HepG2 (cell line): Measurements from ENCODE around the gene ASB9. TPM values are rescaled to one million over a fixed set of nuclear protein-coding genes. Genes with fewer than 3 reads are reported as not detected.

Source experiments
- KDM1A ChIP-seq: IDR thresholded peaks from 2 replicates; pipeline ENCODE4 v1.6.1; 2016; ENCODE audit warnings: missing compliant biosample characterization
- KDM6A ChIP-seq: IDR thresholded peaks from 2 replicates; pipeline ENCODE4 v1.6.1; 2016; ENCODE audit warnings: low read depth
- MAFG ChIP-seq: sonication (generic); formaldehyde crosslinking; IDR thresholded peaks from 2 replicates; pipeline ENCODE4 v1.5.1; 2020; ENCODE audit warnings: mild to moderate bottlenecking, missing genetic modification reagents
- MLX ChIP-seq: IDR thresholded peaks from 2 replicates; pipeline ENCODE4 v1.6.1; 2016
- MXI1 ChIP-seq: IDR thresholded peaks from 3 replicates; pipeline ENCODE4 v1.6.1; 2012; ENCODE audit warnings: low read depth, low read length, inconsistent platforms, borderline replicate concordance
- NFKBIZ ChIP-seq: IDR thresholded peaks from 2 replicates; pipeline ENCODE4 v1.6.1; 2018; ENCODE audit warnings: missing genetic modification reagents, missing compliant biosample characterization
- RFX3 ChIP-seq: IDR thresholded peaks from 2 replicates; pipeline ENCODE4 v1.6.1; 2016; ENCODE audit warnings: missing biosample characterization, missing genetic modification reagents
- STAT5B ChIP-seq: sonication (generic); formaldehyde crosslinking; IDR thresholded peaks from 2 replicates; pipeline ENCODE4 v1.4.0; 2020; ENCODE audit warnings: missing genetic modification reagents
- ZEB1 ChIP-seq: IDR thresholded peaks from 2 replicates; pipeline ENCODE4 v1.6.1; 2012; ENCODE audit warnings: mild to moderate bottlenecking, low read depth, inconsistent platforms; ENCODE audit not compliant: insufficient replicate concordance
- ZHX2 ChIP-seq, 2 experiments: sonication (generic) in 1 of 2; formaldehyde crosslinking in 1 of 2; IDR thresholded peaks; 2 replicates each; pipeline versions ENCODE4 v1.6.1 to v1.9.0; 2014 to 2022; ENCODE audit warnings: antibody characterized with exemption in 1 of 2, borderline replicate concordance in 1 of 2, inconsistent platforms in 1 of 2, low read depth in 1 of 2, missing genetic modification reagents in 1 of 2
- ZNF10 ChIP-seq: sonication (generic); formaldehyde crosslinking; IDR thresholded peaks from 2 replicates; pipeline ENCODE4 v1.4.0; 2020; ENCODE audit warnings: mild to moderate bottlenecking, low read depth, missing genetic modification reagents, borderline replicate concordance
- ZNF230 ChIP-seq: sonication (generic); formaldehyde crosslinking; IDR thresholded peaks from 2 replicates; pipeline ENCODE4 v1.4.0; 2020; ENCODE audit warnings: mild to moderate bottlenecking, missing genetic modification reagents
- ZNF24 ChIP-seq: fragments of 450-650 bp; IDR thresholded peaks from 2 replicates; pipeline ENCODE4 v1.6.1; 2017; ENCODE audit warnings: antibody characterized with exemption, mild to moderate bottlenecking
- ZNF512 ChIP-seq: sonication (generic); formaldehyde crosslinking; IDR thresholded peaks from 2 replicates; pipeline ENCODE4 v1.4.0; 2020; ENCODE audit warnings: mild to moderate bottlenecking, missing genetic modification reagents
- ZNF558 ChIP-seq: sonication (generic); formaldehyde crosslinking; IDR thresholded peaks from 2 replicates; pipeline ENCODE4 v1.9.0; 2022; ENCODE audit warnings: mild to moderate bottlenecking, missing genetic modification reagents, borderline replicate concordance
- ZNF674 ChIP-seq: sonication (generic); formaldehyde crosslinking; IDR thresholded peaks from 2 replicates; pipeline ENCODE4 v1.5.0; 2020; ENCODE audit warnings: low read depth, mild to moderate bottlenecking, missing genetic modification reagents
- polyA plus RNA-seq, 8 experiments: library from polyadenylated mRNA; depleted of rRNA in 3 of 8; stranded (reverse) in 7 of 8; unstranded in 1 of 8; fragments of >200 nt; fragmentation: Illumina TruSeq in 4 of 8; extraction: Trizol in 4 of 8; gene quantifications; 2 replicates each; pipeline versions ENCODE4 v1.2.1 to v1.2.3, GENCODE V29; 2011 to 2016; ENCODE audit warnings: low read depth in 4 of 8, missing spikeins in 1 of 8, mixed read lengths in 1 of 8; ENCODE audit not compliant: insufficient read depth in 1 of 8
- total RNA-seq, 5 experiments: library from RNA; depleted of rRNA; stranded (reverse); fragments of >200 nt; fragmentation: Illumina TruSeq; extraction: Trizol; gene quantifications; 2 replicates each; pipeline ENCODE4 v1.2.3, GENCODE V29; 2016; ENCODE audit warnings: low read depth in 1 of 5

The ASB9 gene
- total and polyA plus RNA-seq, 2 of the 13 experiments (the other 11 are each of a cell fraction or from before 2014, with no cell fraction given): 4.2 to 13.8 TPM

- no peak for TF ChIP-seq ZHX2 (IDR thresholded peaks at IDR 0.05; ENCODE audit: low read depth)
- no peak for TF ChIP-seq ZHX2 (CRISPR knock-in tag; IDR thresholded peaks at IDR 0.05; ENCODE audit: borderline replicate concordance)
- TF ChIP-seq ZNF512: no peak
- TF ChIP-seq ZNF558 (CRISPR knock-in tag): no peak
- no peak for TF ChIP-seq ZEB1
- TF ChIP-seq NFKBIZ (CRISPR knock-in tag): no peak
- no peak for TF ChIP-seq RFX3
- TF ChIP-seq ZNF674 (CRISPR knock-in tag): no peak
- peak; percentile 38; the same call in 1 of the 3 replicates for TF ChIP-seq MXI1
- TF ChIP-seq KDM6A (CRISPR knock-in tag): no peak
- TF ChIP-seq STAT5B (CRISPR knock-in tag): no peak
- TF ChIP-seq MAFG: no peak
- no peak for TF ChIP-seq MLX (CRISPR knock-in tag)
- TF ChIP-seq KDM1A (CRISPR knock-in tag): no peak
- TF ChIP-seq ZNF10 (CRISPR knock-in tag): no peak
- TF ChIP-seq ZNF230: 0 out of 2 replicates have a peak, but pooled peaks have one; percentile 52
- no peak for TF ChIP-seq ZNF24
Measured at GRCh38 chrX:15269618-15270521, at the start of gene ASB9 (continued).
